ENCODE data around the gene CADM1.

Gene CADM1

GRCh38 chr11:115244758-115245157 lies 259.5 kb downstream of the CADM1 start:
- no peak for DNase-seq (ENCODE audit: low read depth in 2 of 2)

- DNase-seq (ENCODE audit: low read depth in 2 of 2), result no peak
Measured at GRCh38 chr11:115244296-115244695, 259.9 kb downstream of the CADM1 start.

- no peak for DNase-seq (ENCODE audit: low read depth in 2 of 2)
Measured at GRCh38 chr11:115242982-115243381, 261.2 kb downstream of the CADM1 start.

GRCh38 chr11:115241899-115242298 lies 262.3 kb downstream of the CADM1 start:
- DNase-seq (ENCODE audit: low read depth in 2 of 2), result no peak

GRCh38 chr11:115238791-115239190 lies 265.4 kb downstream of the CADM1 start:
- no peak for DNase-seq (ENCODE audit: low read depth in 2 of 2)

- no peak for DNase-seq (ENCODE audit: low read depth in 2 of 2)
Measured at GRCh38 chr11:115238086-115238485, 266.1 kb downstream of the CADM1 start.

GRCh38 chr11:115237578-115237977 lies 266.6 kb downstream of the CADM1 start:
- DNase-seq (ENCODE audit: low read depth in 2 of 2), result no peak

- no peak for DNase-seq (ENCODE audit: low read depth in 2 of 2)
Measured at GRCh38 chr11:115234794-115235193, 269.4 kb downstream of the CADM1 start.

- DNase-seq (ENCODE audit: low read depth in 2 of 2), result no peak
Measured at GRCh38 chr11:115226556-115226955, 277.7 kb downstream of the CADM1 start.

- DNase-seq (ENCODE audit: low read depth in 2 of 2), result no peak
Measured at GRCh38 chr11:115224551-115224950, 279.7 kb downstream of the CADM1 start.

- DNase-seq (ENCODE audit: low read depth in 2 of 2), result no peak
Measured at GRCh38 chr11:115222863-115223530, 281.2 kb downstream of the CADM1 start.

- no peak for DNase-seq (ENCODE audit: low read depth in 2 of 2)
Measured at GRCh38 chr11:115222218-115222862, 281.9 kb downstream of the CADM1 start.

- no peak for DNase-seq (ENCODE audit: low read depth in 2 of 2)
Measured at GRCh38 chr11:115221461-115222069, 282.6 kb downstream of the CADM1 start.

- no peak for DNase-seq (ENCODE audit: low read depth in 2 of 2)
Measured at GRCh38 chr11:115220911-115221310, 283.3 kb downstream of the CADM1 start.

GRCh38 chr11:115220423-115220822 lies 283.8 kb downstream of the CADM1 start:
- DNase-seq (ENCODE audit: low read depth in 2 of 2), result no peak

- DNase-seq (ENCODE audit: low read depth in 2 of 2), result no peak
Measured at GRCh38 chr11:115219376-115219775, 284.8 kb downstream of the CADM1 start.

GRCh38 chr11:115217726-115218311 lies 286.4 kb downstream of the CADM1 start:
- DNase-seq (ENCODE audit: low read depth in 2 of 2), result no peak

- no peak for DNase-seq (ENCODE audit: low read depth in 2 of 2)
Measured at GRCh38 chr11:115215694-115216617, 288.3 kb downstream of the CADM1 start.

- DNase-seq (ENCODE audit: low read depth in 2 of 2), result no peak
Measured at GRCh38 chr11:115214644-115215234, 289.5 kb downstream of the CADM1 start.

GRCh38 chr11:115213007-115213406 lies 291.2 kb downstream of the CADM1 start:
- no peak for DNase-seq (ENCODE audit: low read depth in 2 of 2)

GRCh38 chr11:115208808-115209259 lies 295.4 kb downstream of the CADM1 start:
- DNase-seq (ENCODE audit: low read depth in 2 of 2), result no peak

All from stimulated activated CD8-positive, alpha-beta memory T cell treated with anti-CD3 and anti-CD28 coated beads, Interleukin-2, amount 100 ng/mL, for 1 hour (primary cell).